ENCODE measurements around the gene ZNF728.
"Not testable (repeated sequence)": the region's sequence is repeated elsewhere in the genome, so short reads cannot be mapped to it uniquely, and the experiment has no call there.

The ZNF728 gene

DNA sequence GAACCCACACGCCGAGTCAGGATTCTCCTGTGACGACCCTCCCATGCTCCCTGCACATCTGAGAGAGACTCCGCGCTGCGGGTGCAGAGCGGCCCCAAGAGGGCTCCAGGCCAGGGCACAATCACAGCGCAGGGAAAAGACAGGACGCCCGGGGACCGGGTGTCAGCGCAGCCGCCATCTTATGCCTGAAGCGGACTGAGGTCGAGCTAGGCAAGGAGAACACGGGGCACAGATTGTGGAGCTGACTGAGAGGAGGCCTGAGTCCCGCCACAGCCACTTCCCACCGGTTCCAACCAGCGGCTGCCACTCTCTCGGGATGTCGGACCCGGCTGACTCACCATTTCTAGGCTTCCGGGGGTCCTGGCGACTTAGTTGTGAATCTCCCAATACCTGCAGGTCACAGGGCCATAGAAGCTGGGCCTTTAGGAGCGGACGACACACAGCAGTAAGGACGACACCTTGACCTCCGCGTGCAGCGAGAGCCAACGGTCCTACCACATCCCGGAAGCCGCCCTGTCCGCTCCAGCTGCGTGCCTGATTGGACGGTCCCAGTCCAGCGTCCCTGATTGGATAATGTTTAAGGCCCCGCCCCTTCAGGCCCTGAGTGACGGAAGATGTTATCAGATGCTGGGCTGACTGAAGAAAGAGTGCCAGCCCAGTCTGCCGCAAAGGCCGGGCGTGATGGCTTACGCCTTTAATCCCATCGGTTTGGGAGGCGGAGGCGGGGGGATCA is at the start of gene ZNF728:
Gene ZNF728, minus strand, starts transcription at position 487 of the 733 bp plus-strand sequence. Its CDS starts 146 bp downstream, at position 341.
- FAIRE-seq (no peak), DNase-seq (ENCODE audit: insufficient read length, low spot score) (no peak)

DNA sequence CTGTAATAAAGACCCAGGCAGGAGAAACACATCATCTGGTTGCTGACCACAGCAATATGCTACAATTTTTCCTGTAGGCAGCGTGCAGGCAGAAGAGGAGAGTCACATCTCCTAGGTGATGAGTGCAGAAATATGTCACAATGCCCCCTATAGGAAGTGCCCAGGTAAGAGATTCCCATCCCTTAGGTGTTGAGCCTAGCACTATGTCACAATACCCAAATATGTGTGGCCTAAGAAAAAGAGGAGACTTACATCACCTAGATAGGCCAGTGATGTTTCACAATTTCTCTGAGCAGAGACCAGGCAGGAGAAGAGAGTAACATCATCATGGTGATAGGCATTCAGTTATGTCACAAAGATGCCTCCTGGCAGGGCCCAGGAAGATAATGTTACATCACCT is 49.4 kb upstream of the ZNF728 start:
- DNase-seq (ENCODE audit: insufficient read length, low spot score) (no peak), FAIRE-seq (no peak)

DNA sequence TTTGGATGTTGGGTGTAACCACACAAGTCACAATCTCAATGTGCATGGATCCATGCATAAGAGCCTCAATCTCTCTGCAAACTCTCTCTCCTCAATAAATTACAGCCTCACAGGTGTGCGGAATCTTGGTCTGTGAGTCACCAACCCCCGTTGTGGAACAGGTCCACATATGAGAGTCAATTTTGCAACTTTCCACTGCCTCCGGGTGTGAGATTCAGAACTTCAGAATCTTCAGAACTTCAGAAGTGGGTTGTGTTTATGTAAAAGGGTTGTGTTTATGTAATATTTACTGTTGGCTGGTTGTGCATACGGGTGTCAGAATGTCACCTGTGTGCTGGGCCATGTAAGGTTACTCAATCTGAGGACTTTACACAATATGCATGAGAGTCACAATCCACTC is 46.3 kb upstream of the ZNF728 start:
- no peak for DNase-seq (ENCODE audit: insufficient read length, low spot score)
- FAIRE-seq = no peak

DNA sequence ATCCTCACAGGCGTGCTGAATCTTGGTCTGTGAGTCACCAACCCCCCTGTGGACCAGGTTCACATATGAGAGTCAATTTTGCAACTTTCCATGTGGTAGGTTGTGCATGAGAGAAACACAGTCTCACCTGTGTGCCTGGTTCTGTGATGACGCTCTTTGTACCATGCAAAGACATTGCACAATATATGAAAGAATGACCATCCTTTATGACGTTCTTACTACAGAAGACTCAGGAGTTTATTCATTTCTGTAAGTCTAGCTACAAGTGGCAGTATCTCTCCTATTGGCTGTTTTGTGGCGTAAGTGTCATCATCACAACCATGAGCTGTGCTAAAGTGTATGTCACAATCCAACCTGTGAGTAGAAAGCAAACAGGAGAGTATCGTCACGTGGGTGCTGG is 43.8 kb upstream of the ZNF728 start:
- FAIRE-seq (no peak), DNase-seq (ENCODE audit: insufficient read length, low spot score) (no peak)

DNA sequence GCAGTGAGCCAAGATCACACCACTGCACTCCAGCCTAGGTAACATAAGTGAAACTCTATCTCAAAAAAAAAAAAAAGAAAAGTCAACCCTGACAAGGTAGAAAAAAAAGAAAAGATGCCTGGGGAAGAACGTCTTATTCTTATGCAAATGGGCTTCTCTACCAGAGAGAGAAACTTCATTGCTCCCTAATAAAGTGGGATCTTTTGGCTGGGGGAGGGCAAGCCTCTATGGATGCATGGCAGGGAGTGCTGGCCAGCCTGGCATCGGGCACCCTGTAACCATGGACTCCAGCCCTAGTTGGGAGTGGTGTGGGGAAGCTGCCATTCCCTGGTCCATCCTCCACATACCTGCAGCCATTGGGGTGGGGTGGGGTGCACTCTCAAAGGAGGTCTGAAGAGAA is 30.7 kb upstream of the ZNF728 start:
- FAIRE-seq (no peak), DNase-seq (ENCODE audit: insufficient read length, low spot score) (no peak)

DNA sequence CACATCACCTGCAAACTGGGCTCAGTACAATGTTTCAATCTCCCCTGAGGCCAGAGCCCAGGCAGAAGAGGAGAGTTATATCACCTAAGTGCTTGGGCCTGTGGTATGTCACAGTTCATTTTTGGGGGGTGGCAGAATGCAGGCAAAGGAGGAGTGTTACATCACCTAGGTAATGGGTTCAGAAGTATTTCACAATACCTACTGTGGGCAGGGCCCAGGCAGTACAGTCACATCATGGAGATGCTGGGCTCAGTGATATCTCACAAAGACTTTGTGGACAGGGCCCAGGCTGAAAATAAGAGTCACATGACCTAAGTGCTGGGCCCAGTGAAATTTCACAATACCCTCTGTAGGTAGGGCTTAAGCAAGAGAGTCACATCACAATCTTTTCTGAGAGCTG is 12.7 kb upstream of the ZNF728 start:
- FAIRE-seq (no peak), DNase-seq (ENCODE audit: insufficient read length, low spot score) (no peak)

DNA sequence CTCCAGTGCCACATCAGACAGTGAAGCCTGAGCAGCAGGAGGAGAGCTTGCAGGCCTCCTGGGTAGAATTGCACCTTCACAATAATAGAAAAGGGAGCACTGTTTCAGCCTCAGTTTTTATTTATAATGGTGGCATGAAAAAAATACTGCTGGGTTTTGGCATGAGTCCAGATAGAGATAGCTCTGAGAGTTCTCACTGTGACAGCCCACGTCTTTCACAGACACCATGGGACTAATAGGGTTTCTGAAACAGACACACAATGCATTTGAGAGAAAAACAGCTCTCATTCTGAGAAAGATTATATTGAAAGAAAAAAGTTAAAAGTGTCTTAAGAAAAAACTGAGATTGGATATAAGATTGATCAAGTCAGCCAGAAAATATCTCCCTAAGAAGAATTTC is 8.0 kb downstream of the ZNF728 start:
- FAIRE-seq; DNase-seq (ENCODE audit: insufficient read length, low spot score): not testable (repeated sequence)

DNA sequence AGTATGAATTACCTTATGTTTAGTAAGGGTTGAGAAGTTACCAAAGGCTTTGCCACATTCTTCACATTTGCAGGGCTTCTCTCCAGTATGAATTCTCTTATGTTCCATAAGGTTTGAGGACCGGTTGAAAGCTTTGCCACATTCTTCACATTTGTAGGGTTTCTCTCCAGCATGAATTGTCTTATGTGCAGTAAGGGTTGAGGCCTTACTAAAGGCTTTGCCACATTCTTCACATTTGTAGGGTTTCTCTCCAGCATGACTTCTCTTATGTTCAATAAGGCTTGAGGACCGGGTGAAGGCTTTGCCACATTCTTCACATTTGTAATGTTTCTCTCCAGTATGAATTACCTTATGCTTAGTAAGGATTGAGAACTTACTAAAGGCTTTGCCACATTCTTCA is 26.7 kb downstream of the ZNF728 start:
- FAIRE-seq = no peak
- DNase-seq (ENCODE audit: insufficient read length, low spot score) = no peak

DNA sequence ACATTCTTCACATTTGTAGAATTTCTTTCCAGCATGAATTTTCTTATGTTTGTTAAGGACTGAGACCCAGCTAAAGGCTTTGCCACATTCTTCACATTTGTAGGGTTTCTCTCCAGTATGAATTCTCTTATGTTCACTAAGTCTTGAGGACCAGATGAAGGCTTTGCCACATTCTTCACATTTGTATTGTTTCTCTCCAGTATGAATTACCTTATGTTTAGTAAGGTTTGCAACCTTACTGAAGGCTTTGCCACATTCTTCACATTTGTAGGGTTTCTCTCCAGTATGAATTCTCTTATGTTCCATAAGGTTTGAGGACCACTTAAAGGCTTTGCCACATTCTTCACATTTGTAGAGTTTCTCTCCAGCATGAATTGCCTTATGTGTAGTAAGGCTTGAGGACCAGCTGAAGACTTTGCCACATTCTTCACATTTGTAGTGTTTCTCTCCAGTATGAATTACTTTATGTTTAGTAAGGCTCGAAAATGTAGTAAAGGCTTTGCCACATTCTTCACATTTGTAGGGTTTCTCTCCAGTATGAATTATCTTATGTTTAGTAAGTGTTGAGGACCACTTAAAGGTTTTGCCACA is 27.3 kb downstream of the ZNF728 start:
- FAIRE-seq; DNase-seq (ENCODE audit: insufficient read length, low spot score): not testable (repeated sequence)

DNA sequence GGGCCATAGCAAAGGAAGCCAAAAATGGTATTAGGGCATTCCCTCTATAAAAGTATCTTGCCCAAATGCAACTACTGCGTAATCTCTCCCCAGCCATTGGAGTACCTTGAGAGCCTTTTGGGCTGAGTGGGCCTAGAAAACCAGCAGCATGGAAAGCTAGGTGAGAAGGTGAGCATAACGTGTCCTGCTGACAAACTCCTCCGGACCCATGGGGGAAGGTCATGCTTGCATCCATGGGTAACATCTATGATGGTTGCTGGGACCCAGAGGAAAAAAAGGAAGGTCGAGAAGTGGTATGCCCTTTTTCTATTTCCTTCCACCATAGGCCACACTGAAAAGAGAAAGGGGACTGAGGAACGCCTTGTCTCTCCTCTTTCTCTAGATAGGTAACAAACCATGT is 57.4 kb downstream of the ZNF728 start:
- DNase-seq (ENCODE audit: insufficient read length, low spot score) = no peak
- FAIRE-seq = no peak

DNA sequence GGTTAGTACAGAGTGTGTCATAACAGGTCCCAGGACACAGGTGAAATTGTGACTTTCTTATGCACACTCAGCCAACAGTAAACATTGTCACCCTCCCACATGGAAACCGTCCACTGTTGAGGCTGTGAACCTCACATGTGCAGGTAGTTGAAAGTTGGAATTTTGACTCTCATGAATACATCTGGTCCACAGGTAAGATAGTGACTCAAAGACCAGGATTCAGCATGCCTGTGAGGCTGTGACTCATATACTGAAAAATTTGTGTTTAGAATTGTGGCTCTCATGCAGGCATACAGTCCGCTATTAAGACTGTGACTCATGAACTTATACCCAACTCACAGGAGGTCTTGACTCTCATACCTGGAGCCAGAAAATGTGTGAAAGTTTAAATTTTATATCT is 67.8 kb downstream of the ZNF728 start:
- DNase-seq (ENCODE audit: insufficient read length, low spot score) (no peak), FAIRE-seq (no peak)

DNA sequence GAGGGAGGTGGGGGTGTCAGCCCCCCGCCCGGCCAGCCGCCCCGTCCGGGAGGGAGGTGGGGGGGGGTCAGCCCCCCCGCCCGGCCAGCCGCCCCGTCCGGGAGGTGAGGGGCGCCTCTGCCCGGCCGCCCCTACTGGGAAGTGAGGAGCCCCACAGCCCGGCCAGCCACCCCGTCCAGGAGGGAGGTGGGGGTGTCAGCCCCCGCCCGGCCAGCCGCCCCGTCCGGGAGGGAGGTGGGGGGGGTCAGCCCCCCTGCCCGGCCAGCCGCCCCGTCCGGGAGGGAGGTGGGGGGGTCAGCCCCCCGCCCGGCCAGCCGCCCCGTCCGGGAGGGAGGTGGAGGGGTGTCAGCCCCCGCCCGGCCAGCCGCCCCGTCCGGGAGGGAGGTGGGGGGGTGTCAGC is 75.4 kb downstream of the ZNF728 start:
- FAIRE-seq; DNase-seq (ENCODE audit: insufficient read length, low spot score): not testable (repeated sequence)

DNA sequence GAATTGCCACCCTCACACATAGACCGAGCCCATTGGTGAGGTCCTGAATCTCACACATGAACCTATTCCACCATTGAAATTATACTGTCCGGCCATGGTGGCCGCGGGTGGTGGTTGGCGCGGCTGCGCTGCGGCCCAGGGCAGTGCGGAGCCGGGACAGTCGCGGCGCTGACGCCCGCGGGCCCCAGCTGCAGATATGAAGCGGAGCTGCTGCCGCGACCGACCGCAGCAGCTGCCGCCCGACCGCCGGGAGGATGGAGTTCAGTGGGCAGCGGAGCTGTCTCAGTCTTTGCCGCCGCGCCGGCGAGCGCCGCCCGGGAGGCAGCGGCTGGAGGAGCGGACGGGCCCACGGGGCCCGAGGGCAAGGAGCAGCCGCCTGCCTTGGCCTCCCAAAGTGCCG is 77.8 kb downstream of the ZNF728 start:
- DNase-seq (ENCODE audit: insufficient read length, low spot score); FAIRE-seq: not testable (repeated sequence)
